ENCODE results near the gene GRM7. TPM values are rescaled to one million over a fixed set of nuclear protein-coding genes. Genes with fewer than 3 reads are reported as not detected.

GRM7 gene
- total RNA-seq, 2 experiments from 2014 or later, result not detected

DNA sequence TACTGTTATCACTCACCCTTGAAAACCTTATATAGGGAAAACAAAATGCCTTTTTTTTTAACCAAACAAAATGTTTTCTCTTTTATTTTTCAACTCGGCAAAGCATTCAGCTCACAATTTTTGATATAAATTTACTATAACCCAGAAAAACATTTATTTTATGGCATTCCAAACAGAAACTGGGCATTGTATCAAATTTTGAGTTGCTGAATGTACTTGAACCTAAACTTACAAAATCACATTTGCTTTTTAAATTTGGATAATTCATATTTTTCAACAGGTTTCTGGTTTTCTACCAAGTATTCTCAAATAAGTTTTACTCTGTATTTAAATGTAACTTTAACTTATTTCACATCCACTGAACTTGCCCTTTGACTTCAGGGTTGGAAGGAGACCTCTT is 405.6 kb downstream of the GRM7 start:
- intact Hi-C loops (cut with micrococcal nuclease), result no loop called here
- DNase-seq (no peak), ATAC-seq (no peak)
- no peaks in the 10 kb centered on the region for H3K4me1 Mint-ChIP-seq (ENCODE audit: low read depth)
- H3K36me3 Mint-ChIP-seq (ENCODE audit: low read depth), result no peaks in the 10 kb centered on the region
- ChIA-PET POLR2A (no interaction called here), CTCF (no interaction called here)
- TF ChIP-seq, protein P1, sequence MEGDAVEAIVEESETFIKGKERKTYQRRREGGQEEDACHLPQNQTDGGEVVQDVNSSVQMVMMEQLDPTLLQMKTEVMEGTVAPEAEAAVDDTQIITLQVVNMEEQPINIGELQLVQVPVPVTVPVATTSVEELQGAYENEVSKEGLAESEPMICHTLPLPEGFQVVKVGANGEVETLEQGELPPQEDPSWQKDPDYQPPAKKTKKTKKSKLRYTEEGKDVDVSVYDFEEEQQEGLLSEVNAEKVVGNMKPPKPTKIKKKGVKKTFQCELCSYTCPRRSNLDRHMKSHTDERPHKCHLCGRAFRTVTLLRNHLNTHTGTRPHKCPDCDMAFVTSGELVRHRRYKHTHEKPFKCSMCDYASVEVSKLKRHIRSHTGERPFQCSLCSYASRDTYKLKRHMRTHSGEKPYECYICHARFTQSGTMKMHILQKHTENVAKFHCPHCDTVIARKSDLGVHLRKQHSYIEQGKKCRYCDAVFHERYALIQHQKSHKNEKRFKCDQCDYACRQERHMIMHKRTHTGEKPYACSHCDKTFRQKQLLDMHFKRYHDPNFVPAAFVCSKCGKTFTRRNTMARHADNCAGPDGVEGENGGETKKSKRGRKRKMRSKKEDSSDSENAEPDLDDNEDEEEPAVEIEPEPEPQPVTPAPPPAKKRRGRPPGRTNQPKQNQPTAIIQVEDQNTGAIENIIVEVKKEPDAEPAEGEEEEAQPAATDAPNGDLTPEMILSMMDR (IDR thresholded peaks at IDR 0.05), result no peak
- H3K4me3 Mint-ChIP-seq, result no peak overlapping the region
- H3K27ac Mint-ChIP-seq, result no peak overlapping the region
- H3K27me3 Mint-ChIP-seq, result no peaks in the 10 kb centered on the region
- no peaks in the 10 kb centered on the region for H3K9me3 Mint-ChIP-seq

DNA sequence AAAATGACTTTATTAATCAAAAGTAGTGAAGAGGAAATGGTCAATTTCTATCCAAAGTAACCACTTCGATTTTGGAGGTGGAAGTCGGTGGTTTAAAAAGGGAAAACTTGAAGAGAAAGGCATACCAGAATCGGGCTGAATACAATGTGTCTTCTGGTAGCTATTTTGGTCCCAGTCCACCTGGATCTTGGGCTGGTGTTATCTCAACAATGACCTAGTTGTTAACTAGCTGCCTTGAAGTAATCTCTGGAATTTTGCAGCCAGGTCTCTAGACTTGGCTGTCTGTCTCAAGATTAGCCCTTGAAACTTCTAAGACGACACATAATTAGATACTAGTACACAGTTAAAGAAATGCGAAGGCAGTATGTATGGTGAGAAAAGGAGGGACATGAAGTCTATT is 409.8 kb downstream of the GRM7 start:
- Mint-ChIP-seq H3K4me3 (no peak overlapping the region), H3K27me3 (no peaks in the 10 kb centered on the region), H3K4me1 (ENCODE audit: low read depth) (no peaks in the 10 kb centered on the region), H3K36me3 (ENCODE audit: low read depth) (no peaks in the 10 kb centered on the region), H3K27ac (no peak overlapping the region), H3K9me3 (peaks cover 2% of the 10 kb centered on the region)
- ChIA-PET POLR2A (no interaction called here), CTCF (no interaction called here)
- intact Hi-C loops (cut with micrococcal nuclease), result no loop called here
- ATAC-seq (no peak), DNase-seq (no peak)
- TF ChIP-seq, protein P1 (IDR thresholded peaks at IDR 0.05), result no peak

DNA sequence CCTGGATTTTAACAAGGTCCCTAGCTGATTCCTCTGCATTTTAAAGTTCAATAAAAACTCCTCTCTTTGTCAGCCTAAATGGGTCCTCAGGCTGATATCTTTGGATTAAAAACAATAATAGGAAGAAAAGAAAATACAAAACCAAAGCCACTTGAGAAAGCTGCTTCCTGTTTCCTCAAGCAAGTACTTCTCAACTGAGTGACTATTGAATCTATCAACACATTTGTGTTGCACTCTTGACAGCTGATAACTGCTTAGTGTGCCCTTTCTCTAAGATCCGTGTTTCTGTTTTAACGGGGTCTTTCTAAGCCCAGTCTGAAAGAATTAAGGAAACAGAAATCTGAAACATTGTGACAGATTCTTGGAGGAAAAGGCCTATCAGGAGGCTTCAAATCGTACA is 410.7 kb downstream of the GRM7 start:
- Mint-ChIP-seq H3K4me3 (no peak overlapping the region), H3K4me1 (ENCODE audit: low read depth) (no peaks in the 10 kb centered on the region), H3K27ac (no peak overlapping the region), H3K9me3 (peaks cover 2% of the 10 kb centered on the region), H3K36me3 (ENCODE audit: low read depth) (no peaks in the 10 kb centered on the region), H3K27me3 (no peaks in the 10 kb centered on the region)
- intact Hi-C loops (cut with micrococcal nuclease), result no loop called here
- POLR2A ChIA-PET, result no interaction called here
- TF ChIP-seq, protein P1 (IDR thresholded peaks at IDR 0.05), result no peak
- ATAC-seq (no peak), DNase-seq (no peak)
- CTCF ChIA-PET, result no interaction called here

DNA sequence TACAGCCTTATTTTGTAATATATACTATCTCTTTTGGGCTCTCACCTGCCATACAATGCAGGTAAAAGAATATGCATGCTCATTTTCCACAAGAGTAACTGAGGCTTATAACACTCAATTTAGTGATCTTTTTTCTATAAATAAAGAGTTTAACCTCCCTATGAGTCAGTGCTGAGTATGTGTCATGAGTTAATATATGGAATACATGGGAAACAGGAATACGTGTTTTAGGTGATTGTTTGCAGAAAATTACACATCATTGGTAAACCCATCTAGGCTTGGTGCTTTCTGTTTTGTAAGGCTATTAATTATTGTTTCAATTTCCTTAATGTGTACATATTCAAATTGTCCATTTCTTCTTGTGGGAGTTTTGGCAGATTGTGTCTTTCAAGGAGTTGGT is 411.3 kb downstream of the GRM7 start:
- H3K36me3 Mint-ChIP-seq (ENCODE audit: low read depth), result no peaks in the 10 kb centered on the region
- peaks cover 2% of the 10 kb centered on the region for H3K9me3 Mint-ChIP-seq
- ChIA-PET CTCF (no interaction called here), POLR2A (no interaction called here)
- intact Hi-C loops (cut with micrococcal nuclease), result no loop called here
- no peaks in the 10 kb centered on the region for H3K27me3 Mint-ChIP-seq
- no peak overlapping the region for H3K4me3 Mint-ChIP-seq
- H3K4me1 Mint-ChIP-seq (ENCODE audit: low read depth), result no peaks in the 10 kb centered on the region
- TF ChIP-seq, protein P1 (IDR thresholded peaks at IDR 0.05), result no peak
- ATAC-seq (no peak), DNase-seq (no peak)
- no peak overlapping the region for H3K27ac Mint-ChIP-seq

DNA sequence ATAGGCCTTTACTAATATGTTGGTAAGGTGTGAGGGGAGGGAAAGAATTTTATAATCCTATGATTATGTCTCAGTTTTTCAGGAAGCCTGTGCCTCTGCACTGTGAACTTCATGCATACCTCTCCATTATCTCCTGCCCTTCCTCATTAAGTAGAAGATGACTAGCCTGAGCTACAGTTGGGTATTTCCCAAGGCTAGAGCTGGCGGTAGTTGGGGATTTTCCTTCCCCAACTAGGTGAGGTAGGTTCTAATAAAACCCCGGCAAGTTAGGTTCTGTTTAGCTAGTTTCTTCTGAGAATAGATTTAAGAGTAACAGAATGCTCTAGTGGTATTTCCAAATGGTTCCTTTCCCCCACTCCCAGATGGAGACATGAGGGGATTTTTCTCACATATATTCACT is 414.5 kb downstream of the GRM7 start:
- intact Hi-C loops (cut with micrococcal nuclease), result no loop called here
- no peaks in the 10 kb centered on the region for H3K36me3 Mint-ChIP-seq (ENCODE audit: low read depth)

More for the DNA sequence above, 414.5 kb downstream of the GRM7 start:
- ChIA-PET POLR2A (no interaction called here), CTCF (no interaction called here)
- no peak for ATAC-seq
- DNase-seq, result no peak
- Mint-ChIP-seq H3K4me1 (ENCODE audit: low read depth) (no peaks in the 10 kb centered on the region), H3K27me3 (no peaks in the 10 kb centered on the region), H3K9me3 (peaks cover 3% of the 10 kb centered on the region), H3K4me3 (no peak overlapping the region), H3K27ac (no peak overlapping the region)
- TF ChIP-seq, protein P1 (IDR thresholded peaks at IDR 0.05), result no peak
